ENCODE measurements around the gene GATD1. TPM values are rescaled to one million over a fixed set of nuclear protein-coding genes. Genes with fewer than 3 reads are reported as not detected.

The GATD1 gene
- total and polyA plus RNA-seq, 11 donors: 13.4 to 30.8 (median 20.5) TPM

GRCh38 chr11:766106-766935 lies 11.0 kb downstream of the GATD1 start:
- H3K9me3 ChIP-seq: no peaks in the 10 kb centered on the region
- no peak overlapping the region for H3K27ac ChIP-seq
- DNase-seq (no peak), ATAC-seq (no peak)
- 75 to 84% (median 80%) methylated on average over 10 to 11 of the region's 11 CpGs for WGBS, 4 donors
- no peaks in the 10 kb centered on the region for H3K27me3 ChIP-seq
- no peak overlapping the region for H3K4me3 ChIP-seq
- H3K36me3 ChIP-seq: peaks cover 0 to 93% (median 73%) of the 10 kb centered on the region in 9 donors
- no peaks in the 10 kb centered on the region for H3K4me1 ChIP-seq
- intact Hi-C loops (cut with DNase I): no loop called here
- TF ChIP-seq CTCF (IDR thresholded peaks at IDR 0.05) (no peak), POLR2A (IDR thresholded peaks at IDR 0.05) (no peak)

GRCh38 chr11:765802-766091 lies 11.5 kb downstream of the GATD1 start:
- ATAC-seq: no peak

GRCh38 chr11:765025-765801 lies 12.1 kb downstream of the GATD1 start:
- TF ChIP-seq POLR2A (IDR thresholded peaks at IDR 0.05) (no peak), CTCF (IDR thresholded peaks at IDR 0.05) (peak; percentile 41 to 60 (median 48))
- WGBS, 4 donors: 72 to 81% (median 74%) methylated on average over 15 to 19 of the region's 19 CpGs
- Histone ChIP-seq H3K36me3 (peaks cover 0 to 93% (median 73%) of the 10 kb centered on the region in 9 donors), H3K9me3 (no peaks in the 10 kb centered on the region), H3K4me3 (no peak overlapping the region), H3K4me1 (no peaks in the 10 kb centered on the region), H3K27me3 (no peaks in the 10 kb centered on the region), H3K27ac (no peak overlapping the region)
- intact Hi-C loops (cut with DNase I): no loop called here
- DNase-seq: peak in 2 of 5 donors; percentile 62 to 69
- ATAC-seq: peak in 3 of 4 donors; percentile 57 to 74 (median 69)

More at GRCh38 chr11:765802-766091, 11.5 kb downstream of the GATD1 start:
- Histone ChIP-seq H3K4me3 (no peak overlapping the region), H3K9me3 (no peaks in the 10 kb centered on the region), H3K27me3 (no peaks in the 10 kb centered on the region), H3K36me3 (peaks cover 0 to 93% (median 73%) of the 10 kb centered on the region in 9 donors), H3K4me1 (no peaks in the 10 kb centered on the region), H3K27ac (no peak overlapping the region)
- TF ChIP-seq POLR2A (IDR thresholded peaks at IDR 0.05) (no peak), CTCF (IDR thresholded peaks at IDR 0.05) (no peak)
- DNase-seq: no peak
- 97 to 100% (median 98%) methylated on average over 8 of the region's 8 CpGs for WGBS, 4 donors
- intact Hi-C loops (cut with DNase I): no loop called here
